Muscle layer of colon (tissue), 2 donors: ENCODE data around the gene CYREN.

Source experiments
- H3K27ac ChIP-seq: one replicate; pipeline ENCODE4 v1.7.0; 2013; ENCODE audit warnings: low read depth, mild to moderate bottlenecking, low read length, moderate library complexity
- H3K27me3 ChIP-seq, 2 donors: one replicate each; pipeline ENCODE4 v1.7.0; 2013; ENCODE audit warnings: low read length in 2 of 2, mild to moderate bottlenecking in 2 of 2; ENCODE audit not compliant: insufficient read depth in 2 of 2, control insufficient read depth in 1 of 2
- H3K36me3 ChIP-seq: one replicate; pipeline ENCODE4 v1.7.0; 2013; ENCODE audit warnings: mild to moderate bottlenecking, low read length; ENCODE audit not compliant: insufficient read depth
- H3K4me1 ChIP-seq: one replicate; pipeline ENCODE4 v1.7.0; 2013; ENCODE audit warnings: mild to moderate bottlenecking, low read length; ENCODE audit not compliant: insufficient read depth
- H3K4me3 ChIP-seq, 2 donors: one replicate each; pipeline ENCODE4 v1.7.0; 2013; ENCODE audit warnings: low read length in 2 of 2, low read depth in 1 of 2, mild to moderate bottlenecking in 1 of 2, moderate library complexity in 1 of 2
- H3K9ac ChIP-seq: one replicate; pipeline ENCODE4 v1.7.0; 2013; ENCODE audit warnings: low read length
- H3K9me3 ChIP-seq: one replicate; pipeline ENCODE4 v1.7.0; 2013; ENCODE audit warnings: mild to moderate bottlenecking, low read length
- donor health status: abdominal sarcoma.
- donor health status: Adenocarcinoma of cecum.

Gene CYREN

DNA sequence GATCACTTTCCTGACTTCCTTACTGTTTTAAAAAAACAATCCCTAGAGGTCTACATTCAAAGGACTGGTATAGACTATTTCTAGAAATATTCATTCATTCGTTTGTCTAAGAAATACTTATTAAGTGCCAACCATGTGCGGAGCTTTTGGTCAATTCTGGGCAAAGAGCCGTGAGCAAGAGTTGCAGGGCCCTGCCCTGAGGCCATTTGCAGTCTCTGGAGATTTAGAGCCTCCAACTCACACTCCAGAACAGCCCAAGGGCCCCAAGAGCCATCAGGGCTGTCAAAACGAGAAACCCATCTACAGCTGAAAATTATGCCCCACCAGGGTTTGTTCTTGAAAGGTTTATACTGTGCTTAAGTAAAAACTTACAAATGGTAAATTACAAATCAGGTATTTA, 24.6 kb upstream of the CYREN start:
- Histone ChIP-seq H3K36me3 (peaks cover 75% of the 10 kb centered on the region), H3K4me3 (no peak overlapping the region), H3K27ac (no peak overlapping the region), H3K4me1 (no peaks in the 10 kb centered on the region), H3K27me3 (no peaks in the 10 kb centered on the region), H3K9ac (no peak overlapping the region), H3K9me3 (no peaks in the 10 kb centered on the region)

- Histone ChIP-seq H3K9me3 (no peaks in the 10 kb centered on the region), H3K36me3 (peaks cover 72% of the 10 kb centered on the region), H3K27ac (no peak overlapping the region)
Measured at GRCh38 chr7:135194494-135195095, 24.1 kb upstream of the CYREN start.

GRCh38 chr7:135193615-135194081, 23.1 kb upstream of the CYREN start:
- Histone ChIP-seq H3K4me1 (no peaks in the 10 kb centered on the region), H3K9me3 (no peaks in the 10 kb centered on the region), H3K4me3 (no peak overlapping the region), H3K27ac (no peak overlapping the region), H3K9ac (no peak overlapping the region), H3K27me3 (no peaks in the 10 kb centered on the region), H3K36me3 (peaks cover 72% of the 10 kb centered on the region)

More at GRCh38 chr7:135194494-135195095, 24.1 kb upstream of the CYREN start:
- Histone ChIP-seq H3K4me1 (no peaks in the 10 kb centered on the region), H3K9ac (no peak overlapping the region), H3K4me3 (no peak overlapping the region), H3K27me3 (no peaks in the 10 kb centered on the region)

DNA sequence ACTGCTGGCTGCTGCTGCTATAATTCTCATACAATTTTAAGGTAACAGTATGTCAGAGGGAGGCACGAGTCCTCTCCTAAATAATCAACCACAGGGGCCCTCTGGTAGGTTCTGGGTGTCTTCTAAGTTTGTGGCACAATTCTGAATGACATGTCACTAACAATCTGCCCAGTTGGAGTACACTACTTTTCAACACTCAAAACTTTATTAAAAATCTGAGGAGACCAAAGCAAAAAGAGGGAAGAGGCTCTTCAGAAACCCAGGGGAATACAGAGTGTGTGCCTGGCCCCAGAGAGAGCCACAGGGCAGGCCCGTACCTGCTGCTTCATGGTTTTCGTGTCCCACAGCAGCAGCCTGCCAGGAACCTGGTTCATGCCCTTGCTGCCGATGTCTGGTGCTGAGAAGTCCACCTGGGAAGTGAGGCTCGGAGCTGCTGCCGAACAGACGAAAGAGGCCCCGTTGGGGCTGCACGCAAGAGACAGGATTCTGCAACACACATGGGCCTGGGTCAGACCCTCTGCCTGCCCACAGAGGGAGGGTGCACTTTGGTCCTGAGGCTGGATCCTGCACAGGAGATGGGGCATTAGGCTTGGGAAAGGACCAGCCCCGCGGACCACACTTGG, 22.5 kb upstream of the CYREN start:
- Histone ChIP-seq H3K27me3 (no peaks in the 10 kb centered on the region), H3K27ac (no peak overlapping the region), H3K4me1 (no peaks in the 10 kb centered on the region), H3K36me3 (peaks cover 73% of the 10 kb centered on the region), H3K9ac (no peak overlapping the region), H3K4me3 (no peak overlapping the region), H3K9me3 (no peaks in the 10 kb centered on the region)

DNA sequence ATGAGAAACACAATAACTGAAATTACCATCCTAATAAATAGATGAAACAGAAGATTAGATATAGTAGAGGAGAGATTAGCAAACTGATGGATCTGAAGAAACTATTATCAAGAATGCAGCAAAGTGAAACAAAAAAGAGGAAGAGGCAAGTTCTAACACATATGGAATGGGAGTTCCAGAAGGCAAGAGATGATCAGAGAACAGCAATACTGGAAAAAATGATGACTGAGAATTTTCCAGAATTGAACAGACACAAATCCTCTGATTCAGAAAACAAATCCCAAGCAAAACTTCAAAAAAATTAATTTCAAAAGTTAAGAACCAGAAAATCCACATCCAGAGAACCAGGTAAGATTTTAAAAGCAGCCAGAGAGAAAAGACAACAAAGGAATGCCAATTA, 20.2 kb upstream of the CYREN start:
- Histone ChIP-seq H3K27ac (no peak overlapping the region), H3K27me3 (no peaks in the 10 kb centered on the region), H3K9ac (no peak overlapping the region), H3K9me3 (no peaks in the 10 kb centered on the region), H3K4me1 (no peaks in the 10 kb centered on the region), H3K36me3 (peaks cover 65% of the 10 kb centered on the region), H3K4me3 (no peak overlapping the region)

DNA sequence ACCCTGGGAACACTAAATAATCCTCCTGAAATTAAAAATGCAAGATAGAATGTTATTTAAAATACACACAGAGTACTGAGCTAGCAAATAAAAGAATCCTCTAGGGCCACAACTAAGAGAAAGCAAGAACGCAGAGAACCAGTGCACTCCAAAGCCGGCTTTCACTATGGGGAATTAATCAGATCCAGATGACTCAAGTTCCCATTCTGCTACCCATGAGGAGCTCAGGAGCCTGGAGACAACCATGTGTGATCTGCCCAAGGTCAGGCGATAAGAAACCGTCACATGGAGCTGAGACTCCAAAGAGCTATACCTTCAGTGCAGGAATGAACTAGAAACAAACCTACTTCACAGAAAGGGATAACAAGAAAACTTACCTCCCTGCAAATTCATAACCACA, 19.5 kb upstream of the CYREN start:
- H3K27ac ChIP-seq: no peak overlapping the region
- H3K4me1 ChIP-seq: no peaks in the 10 kb centered on the region
- H3K4me3 ChIP-seq: no peak overlapping the region
- H3K27me3 ChIP-seq: no peaks in the 10 kb centered on the region
- H3K36me3 ChIP-seq: peaks cover 68% of the 10 kb centered on the region
- no peaks in the 10 kb centered on the region for H3K9me3 ChIP-seq
- no peak overlapping the region for H3K9ac ChIP-seq

- Histone ChIP-seq H3K36me3 (peaks cover 64% of the 10 kb centered on the region), H3K27me3 (no peaks in the 10 kb centered on the region), H3K4me3 (no peak overlapping the region), H3K27ac (no peak overlapping the region), H3K9me3 (no peaks in the 10 kb centered on the region), H3K9ac (no peak overlapping the region), H3K4me1 (no peaks in the 10 kb centered on the region)
Measured at GRCh38 chr7:135189221-135189662, 18.7 kb upstream of the CYREN start.

GRCh38 chr7:135188298-135188984, 17.9 kb upstream of the CYREN start:
- peaks cover 64% of the 10 kb centered on the region for H3K36me3 ChIP-seq
- no peak overlapping the region for H3K27ac ChIP-seq

GRCh38 chr7:135186841-135187253, 16.3 kb upstream of the CYREN start:
- Histone ChIP-seq H3K9me3 (peaks cover 3% of the 10 kb centered on the region), H3K27ac (no peak overlapping the region), H3K27me3 (no peaks in the 10 kb centered on the region), H3K4me3 (no peak overlapping the region), H3K36me3 (peaks cover 52% of the 10 kb centered on the region), H3K9ac (no peak overlapping the region), H3K4me1 (no peaks in the 10 kb centered on the region)

More at GRCh38 chr7:135188298-135188984, 17.9 kb upstream of the CYREN start:
- Histone ChIP-seq H3K9ac (no peak overlapping the region), H3K9me3 (no peaks in the 10 kb centered on the region), H3K27me3 (no peaks in the 10 kb centered on the region), H3K4me1 (no peaks in the 10 kb centered on the region), H3K4me3 (no peak overlapping the region)

DNA sequence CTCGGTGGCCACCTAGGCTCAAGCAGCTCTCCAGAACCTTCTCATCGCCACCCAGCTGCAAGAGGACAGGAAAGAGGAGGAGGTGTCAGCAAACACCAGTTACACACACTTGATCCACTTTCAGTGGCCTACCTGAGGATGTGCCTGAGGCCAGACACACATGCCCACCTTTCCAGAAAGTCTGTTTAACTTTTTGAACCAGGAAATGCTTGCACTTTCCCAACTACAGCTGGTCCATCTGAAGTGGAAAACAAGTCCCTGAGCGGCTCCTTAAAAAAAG, 15.7 kb upstream of the CYREN start:
- H3K27ac ChIP-seq: no peak overlapping the region
- peaks cover 48% of the 10 kb centered on the region for H3K36me3 ChIP-seq
- no peak overlapping the region for H3K9ac ChIP-seq
- no peaks in the 10 kb centered on the region for H3K4me1 ChIP-seq
- H3K4me3 ChIP-seq: no peak overlapping the region
- H3K27me3 ChIP-seq: no peaks in the 10 kb centered on the region
- peaks cover 9% of the 10 kb centered on the region for H3K9me3 ChIP-seq

GRCh38 chr7:135185471-135186260, 15.2 kb upstream of the CYREN start:
- Histone ChIP-seq H3K27ac (no peak overlapping the region), H3K36me3 (peaks cover 48% of the 10 kb centered on the region), H3K9me3 (peaks cover 14% of the 10 kb centered on the region), H3K4me3 (no peak overlapping the region), H3K9ac (no peak overlapping the region), H3K4me1 (no peaks in the 10 kb centered on the region), H3K27me3 (no peaks in the 10 kb centered on the region)
